HG03342 (cell line): ENCODE data around the gene FXR2.

Experiments
- ATAC-seq: cut with Tn5 transposase; IDR thresholded peaks from one replicate; pipeline ENCODE4 v1.9.1; 2021; ENCODE audit warnings: mild to moderate bottlenecking, moderate library complexity; ENCODE audit not compliant: unreplicated experiment

FXR2 gene

GRCh38 chr17:7589204-7589868 lies 25.4 kb downstream of the FXR2 start:
- no peak for ATAC-seq

GRCh38 chr17:7588553-7589203 lies 26.0 kb downstream of the FXR2 start:
- ATAC-seq: no peak

- no peak for ATAC-seq
These were observed 27.1 kb downstream of the FXR2 start for GRCh38 chr17:7587420-7588151.

GRCh38 chr17:7586673-7587419 lies 27.9 kb downstream of the FXR2 start:
- no peak for ATAC-seq

GRCh38 chr17:7583253-7584109 lies 31.2 kb downstream of the FXR2 start, which contains the start of gene MPDU1:
MPDU1 (plus strand) TSS chr17:7583852; CDS start chr17:7583863, 11 bp downstream.
- peak; percentile 65 for ATAC-seq

GRCh38 chr17:7582396-7583252 lies 32.1 kb downstream of the FXR2 start:
- no peak for ATAC-seq

- no peak for ATAC-seq
These were observed 33.8 kb downstream of the FXR2 start for GRCh38 chr17:7580604-7581575.

GRCh38 chr17:7579834-7580603 lies 34.7 kb downstream of the FXR2 start:
- ATAC-seq: no peak

GRCh38 chr17:7579001-7579833 lies 35.5 kb downstream of the FXR2 start, which contains the start of gene CD68:
CD68 (plus strand) TSS chr17:7579638; CDS start chr17:7579678, 40 bp downstream.
- ATAC-seq: peak; percentile 46

- ATAC-seq: no peak
These were observed 37.1 kb downstream of the FXR2 start for GRCh38 chr17:7577327-7578199.

- ATAC-seq: no peak
These were observed 38.2 kb downstream of the FXR2 start for GRCh38 chr17:7576432-7576937.

- ATAC-seq: no peak
These were observed 38.7 kb downstream of the FXR2 start for GRCh38 chr17:7575959-7576358.

- ATAC-seq: no peak
These were observed 39.2 kb downstream of the FXR2 start for GRCh38 chr17:7575481-7575883.

GRCh38 chr17:7574176-7574953 lies 40.3 kb downstream of the FXR2 start:
- ATAC-seq: no peak
